Right renal cortex interstitium (tissue), 3 donors: ENCODE data around the gene TFIP11. TPM values are rescaled to one million over a fixed set of nuclear protein-coding genes. Genes with fewer than 3 reads are reported as not detected.
A peak's percentile ranks its signal among the peaks of the same experiment; 100 is the strongest.

Source experiments
- DNase-seq, 3 donors: peaks; one replicate each; pipeline ENCODE4 v3.0.0-alpha.2; 2013; ENCODE audit warnings: low read depth in 3 of 3, low spot score in 2 of 3
- polyA plus RNA-seq, 3 donors: library from polyadenylated mRNA; unstranded; fragments of 120-200 nt; gene quantifications; one replicate each; pipeline ENCODE4 v1.2.1, GENCODE V29; 2013; ENCODE audit not compliant: insufficient read length in 3 of 3

Gene TFIP11
- polyA plus RNA-seq, 3 donors: 45.6 to 47.3 (median 46.5) TPM

GRCh38 chr22:26513838-26514237 is 1.6 kb upstream of the TFIP11 start:
- no peak for DNase-seq

- DNase-seq: no peak
These were observed 4.1 kb downstream of the TFIP11 start for GRCh38 chr22:26508148-26508547.

GRCh38 chr22:26503758-26504157 is 8.5 kb downstream of the TFIP11 start:
- no peak for DNase-seq

DNA sequence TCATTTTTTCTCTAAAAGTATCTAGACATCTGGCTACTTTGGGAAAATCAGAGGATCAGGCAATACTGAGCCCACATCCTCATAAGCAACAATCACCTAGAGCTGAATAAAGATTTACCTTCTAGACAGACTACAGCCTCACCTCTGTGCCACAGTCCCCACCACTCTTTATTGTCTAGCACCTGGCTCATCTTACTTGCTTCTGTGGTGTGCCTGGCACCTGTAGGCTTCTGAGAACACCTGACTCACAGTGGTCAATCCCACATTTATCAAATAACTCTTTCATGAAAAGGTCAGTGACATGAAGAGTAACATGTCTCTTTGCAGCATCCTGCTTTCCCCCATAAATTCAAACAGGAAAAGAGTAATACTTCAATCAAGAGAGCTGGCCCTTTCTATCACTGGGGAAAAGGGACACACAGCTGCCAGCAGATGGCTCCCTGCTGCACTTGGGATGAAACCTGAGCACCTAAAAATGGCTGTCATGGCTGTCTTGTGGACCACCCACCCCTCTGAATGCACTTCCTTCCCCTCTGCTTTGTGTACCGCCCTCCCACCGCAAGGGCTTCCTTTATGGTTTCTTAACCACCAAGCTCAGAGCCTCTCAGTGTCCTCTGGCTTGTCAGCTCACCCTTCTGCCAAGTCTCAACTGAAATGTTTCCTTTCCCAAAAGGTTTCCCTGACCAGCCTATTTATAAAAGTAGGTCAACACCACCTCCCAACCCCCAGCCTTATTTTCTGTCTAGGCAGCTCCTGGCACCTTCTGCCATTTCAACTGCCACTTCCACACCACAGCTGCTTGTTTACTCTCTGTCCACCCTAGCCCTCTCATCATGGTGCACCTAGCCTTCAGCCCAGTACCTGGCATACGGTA is 9.3 kb downstream of the TFIP11 start:
- no peak for DNase-seq

- DNase-seq: no peak
These were observed 10.3 kb downstream of the TFIP11 start for GRCh38 chr22:26501996-26502395.

DNA sequence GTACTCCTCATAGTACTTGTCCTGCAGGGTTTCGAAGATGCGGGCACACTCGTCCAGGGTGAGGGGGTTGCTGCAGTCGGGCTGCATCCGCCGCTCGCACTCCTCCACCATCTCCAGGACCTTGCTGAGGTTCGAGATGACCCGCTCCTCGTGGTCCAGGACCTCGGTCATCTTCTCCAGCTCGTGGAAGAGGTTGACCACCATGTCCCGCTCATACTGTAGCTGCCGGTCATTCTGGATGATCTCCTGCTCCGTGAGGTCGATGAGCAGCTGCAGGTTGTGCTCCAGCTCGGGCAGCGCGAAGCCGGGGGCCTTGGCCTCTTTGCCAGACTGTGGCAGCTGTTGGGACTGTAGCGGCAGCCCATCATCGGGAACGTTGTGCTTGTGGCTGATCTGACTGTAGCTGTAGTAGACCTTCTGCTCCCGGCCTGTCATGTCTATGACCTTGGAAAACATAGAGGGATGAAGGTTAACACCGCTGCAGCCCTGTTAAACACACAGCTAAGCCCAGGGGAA is 13.0 kb downstream of the TFIP11 start:
- DNase-seq: no peak

- DNase-seq: no peak
These were observed 15.8 kb downstream of the TFIP11 start for GRCh38 chr22:26496456-26496855.

- DNase-seq: no peak
These were observed 17.8 kb downstream of the TFIP11 start for GRCh38 chr22:26494506-26494905.

DNA sequence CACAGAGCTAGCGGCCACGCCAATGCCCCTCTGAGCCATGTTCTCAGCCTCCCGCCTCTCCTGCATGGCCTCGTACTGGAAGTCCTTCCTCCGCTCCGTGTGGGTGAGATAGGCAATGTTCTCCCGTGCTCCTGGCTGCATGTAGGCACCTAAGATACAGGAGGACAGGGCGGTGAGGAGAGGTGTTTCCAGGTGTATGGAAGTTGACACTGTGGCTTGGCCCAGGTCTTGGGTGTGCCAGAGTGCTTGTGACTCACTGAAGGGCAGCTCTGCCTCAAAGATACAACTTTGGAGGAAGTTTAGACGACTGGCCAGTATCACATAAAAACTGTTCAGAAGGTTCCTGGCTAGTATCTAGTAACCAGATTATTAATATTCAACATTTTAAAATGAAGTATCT is 20.1 kb downstream of the TFIP11 start:
- no peak for DNase-seq

- DNase-seq: no peak
These were observed 22.7 kb downstream of the TFIP11 start for GRCh38 chr22:26489447-26490036.

DNA sequence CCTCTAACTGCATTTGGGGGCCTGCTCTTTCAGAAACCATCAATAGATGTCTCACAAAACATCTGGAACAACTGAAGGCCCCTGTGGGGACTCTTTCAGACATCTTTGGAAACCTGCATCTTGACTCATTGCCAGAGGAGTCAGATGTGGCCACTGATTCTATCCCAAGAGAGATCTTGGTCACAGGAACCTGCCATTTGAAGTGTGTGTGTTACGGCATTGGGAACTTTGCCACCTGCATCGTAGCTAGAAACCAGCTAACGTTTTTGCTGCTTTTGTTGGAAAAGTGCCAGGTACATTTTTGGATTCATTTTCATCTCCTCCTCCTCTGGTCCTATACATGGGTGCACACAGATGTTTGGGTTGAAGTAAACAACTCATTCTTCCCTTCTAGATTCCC is 24.3 kb downstream of the TFIP11 start:
- DNase-seq: no peak

DNA sequence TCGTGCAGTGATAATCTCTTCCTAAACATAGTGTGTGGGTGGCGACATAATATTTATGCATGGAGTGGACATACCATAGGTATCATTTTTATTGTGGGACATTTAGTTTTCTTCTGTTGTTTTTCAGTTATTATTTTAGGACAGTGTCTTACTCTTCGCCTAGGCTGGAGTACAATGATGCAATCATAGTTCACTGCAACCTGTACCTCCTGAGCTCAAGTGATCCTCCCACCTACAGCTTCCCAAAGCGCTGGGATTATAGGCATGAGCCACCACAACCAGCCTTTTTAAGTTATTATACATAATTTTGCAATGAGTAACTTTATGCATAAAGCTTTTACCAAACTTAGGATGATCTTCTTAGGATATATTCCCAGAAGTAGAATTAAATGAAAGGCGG is 25.9 kb downstream of the TFIP11 start:
- DNase-seq: no peak

DNA sequence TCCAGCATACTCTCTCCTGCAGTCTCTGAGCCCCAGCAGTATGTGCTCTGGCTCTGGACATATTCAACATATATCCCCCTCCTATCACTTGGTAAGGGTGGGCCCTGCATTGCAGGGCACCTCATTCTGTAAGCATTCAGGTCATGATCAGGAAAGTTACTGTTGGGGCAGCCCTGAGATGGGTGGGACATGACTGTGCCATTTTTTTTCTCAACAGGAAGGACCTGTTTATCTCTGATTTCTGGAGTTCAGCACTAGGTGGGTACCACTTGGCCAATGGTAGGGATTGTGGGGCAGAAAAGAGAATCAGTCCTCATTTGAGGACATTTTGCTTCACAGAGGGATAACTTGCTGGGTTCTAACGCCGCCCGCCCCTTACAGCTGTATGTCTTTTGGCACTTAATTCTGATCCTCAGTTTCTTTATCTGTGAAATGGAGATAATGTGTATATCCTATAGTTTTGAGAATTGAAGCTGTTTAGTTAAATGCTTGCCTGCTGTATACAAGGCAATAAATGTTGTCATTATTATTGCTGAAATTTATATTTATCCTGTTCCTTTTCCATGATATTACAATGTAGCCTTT is 26.4 kb downstream of the TFIP11 start:
- no peak for DNase-seq

GRCh38 chr22:26485013-26485412 is 27.3 kb downstream of the TFIP11 start:
- no peak for DNase-seq

DNA sequence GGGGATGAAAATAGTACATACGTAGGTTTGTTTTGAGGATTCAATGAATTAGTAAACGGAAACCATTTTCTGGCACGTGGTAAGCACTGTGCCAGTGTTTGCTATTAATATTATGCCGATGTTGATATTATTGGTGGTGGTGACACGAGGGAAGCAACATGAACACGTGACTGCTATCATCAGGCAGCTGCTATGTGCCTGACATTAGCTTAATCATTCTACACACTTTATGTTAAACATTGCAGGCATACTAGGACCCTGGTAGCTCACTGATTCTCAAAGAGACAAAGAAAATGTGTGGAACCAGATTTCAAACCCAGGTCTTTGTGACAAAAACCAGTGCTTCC is 27.9 kb downstream of the TFIP11 start:
- DNase-seq: no peak

DNA sequence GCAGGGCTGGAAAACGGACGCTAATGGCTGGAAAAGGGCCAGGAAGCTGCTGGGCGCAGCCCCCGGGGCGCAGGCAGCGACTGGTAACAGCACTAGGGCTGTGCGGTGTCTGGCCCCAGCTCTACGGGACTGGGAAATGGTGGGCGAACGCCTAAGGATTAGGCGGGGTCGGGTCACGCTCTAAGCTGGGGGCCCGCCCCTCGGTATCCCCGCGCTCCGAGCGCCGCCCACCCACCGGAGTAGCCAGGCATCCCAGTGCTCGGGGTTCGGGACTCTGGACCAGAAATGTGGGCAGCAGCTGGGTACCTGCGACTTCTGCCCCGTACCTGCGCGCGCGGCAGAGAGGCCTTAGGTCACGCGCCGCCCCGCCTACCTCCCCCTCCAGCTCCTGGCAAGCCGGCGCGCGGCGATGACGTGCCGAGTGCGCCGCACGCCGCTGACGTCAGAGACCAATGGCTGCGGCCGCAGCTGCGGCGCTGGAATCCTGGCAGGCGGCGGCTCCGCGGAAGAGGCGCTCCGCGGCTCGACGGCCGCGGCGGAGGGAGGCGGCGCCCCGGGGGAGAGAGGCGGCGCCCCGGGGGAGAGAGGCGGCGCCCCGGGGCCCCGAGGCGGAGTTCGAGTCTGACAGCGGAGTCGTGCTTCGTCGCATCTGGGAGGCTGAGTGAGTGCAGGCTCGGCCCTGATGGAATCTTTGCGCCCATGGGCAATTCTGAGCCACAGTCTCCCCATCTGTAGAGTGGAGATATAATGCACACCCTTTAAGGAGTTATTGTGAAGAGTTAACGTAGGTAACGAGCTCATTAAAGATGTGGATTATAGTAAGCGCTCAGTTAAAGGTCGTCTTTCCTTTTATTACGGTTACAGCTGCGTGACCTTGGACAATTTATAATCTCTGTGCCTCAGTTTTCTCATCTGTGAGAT is 28.6 kb downstream of the TFIP11 start, which contains the start of the genes HPS4 and SRRD:
HPS4 (minus strand) TSS at position 345 of the 921 bp plus-strand sequence. CDS start 2,021 bp downstream, outside the sequence.
SRRD (plus strand) TSS at position 439 of the 921 bp plus-strand sequence; CDS start at position 453, 14 bp downstream.
- peak; percentile 66 to 84 (median 82) for DNase-seq

GRCh38 chr22:26483043-26483438 is 29.2 kb downstream of the TFIP11 start:
- DNase-seq: no peak

DNA sequence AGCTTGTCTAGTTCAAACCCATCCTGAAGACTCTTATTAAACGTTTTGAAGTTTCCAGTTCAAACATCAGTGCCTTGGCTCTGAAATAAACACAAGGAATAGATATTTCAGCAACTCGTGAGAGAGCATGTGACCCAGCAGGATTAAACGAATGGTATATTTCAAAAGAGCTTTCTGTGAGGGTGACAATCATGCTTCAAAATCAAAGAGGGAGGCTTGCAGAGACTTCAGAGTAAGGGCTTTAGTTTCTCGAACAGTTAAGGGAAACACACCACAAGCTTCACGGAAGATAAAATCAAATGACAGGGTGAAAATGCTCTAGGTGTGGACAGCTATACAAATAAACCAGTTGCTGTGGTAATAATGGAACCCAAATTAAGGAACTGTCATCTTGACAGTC is 30.1 kb downstream of the TFIP11 start:
- DNase-seq: no peak

GRCh38 chr22:26481694-26482093 is 30.6 kb downstream of the TFIP11 start:
- no peak for DNase-seq

DNA sequence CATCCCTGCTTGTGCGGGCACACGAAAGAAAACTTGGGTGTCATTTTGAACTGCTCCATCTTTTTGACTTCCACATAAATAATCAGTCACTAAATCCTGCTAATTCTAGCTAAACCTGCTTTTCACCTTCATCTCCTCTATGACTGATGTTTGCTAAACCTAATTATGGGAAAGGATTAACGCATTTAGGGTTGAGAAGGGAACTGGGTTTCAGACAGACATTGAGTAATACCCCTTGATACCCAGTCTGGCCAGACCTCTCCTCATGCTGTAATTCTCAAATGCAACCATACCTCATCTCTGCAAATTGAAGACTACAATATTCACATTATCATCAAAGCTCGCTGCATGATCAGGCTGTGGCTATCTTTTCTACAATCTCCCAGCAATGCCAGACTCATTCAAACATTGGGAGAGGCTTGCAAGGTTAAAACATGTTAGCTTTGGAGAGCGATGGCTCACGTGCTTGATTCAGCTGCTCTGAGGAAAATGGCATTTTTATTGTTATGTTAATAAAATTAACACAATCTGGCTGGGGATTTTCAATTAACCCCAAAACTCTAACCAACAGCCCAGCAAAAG is 31.1 kb downstream of the TFIP11 start:
- DNase-seq: no peak
